ENCODE results near the gene GNG4.

DNA sequence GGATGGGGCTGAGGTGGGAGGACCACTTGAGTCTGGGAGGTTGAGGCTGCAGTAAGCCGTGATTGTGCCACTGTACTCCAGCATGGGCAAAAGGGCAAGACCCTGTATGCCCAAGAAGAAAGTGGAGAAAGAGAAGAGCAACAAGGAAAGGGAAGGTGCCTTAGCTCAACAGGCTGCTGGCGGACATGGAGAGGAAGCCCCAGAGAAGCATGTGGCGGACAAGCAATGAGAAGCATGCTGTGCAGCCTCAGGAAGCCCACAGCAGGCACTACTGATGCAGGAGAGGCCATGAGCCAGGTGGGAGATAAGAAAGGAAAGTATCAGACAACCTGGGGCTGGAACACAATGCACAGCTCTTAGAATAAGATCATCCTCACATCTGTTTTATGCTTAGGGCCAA is 32.6 kb upstream of the GNG4 start:
- TF ChIP-seq POLR2AphosphoS5 (IDR thresholded peaks at IDR 0.05) (no peak), POLR2A (IDR thresholded peaks at IDR 0.05) (no peak), CTCF (IDR thresholded peaks at IDR 0.05) (no peak)

Measured in breast epithelium (tissue), 3 donors.